Left ventricle myocardium superior (tissue), 1 donor: ENCODE measurements around the gene CLMP. TPM values are rescaled to one million over a fixed set of nuclear protein-coding genes. Genes with fewer than 3 reads are reported as not detected.
"Not testable (repeated sequence)": the region's sequence is repeated elsewhere in the genome, so short reads cannot be mapped to it uniquely, and the experiment has no call there.

Source experiments
- ATAC-seq: fragments of 200-7000 bp; cut with Tn5 transposase; one replicate; pipeline ENCODE4 v1.9.1; 2020; ENCODE audit warnings: mild to moderate bottlenecking, moderate library complexity
- DNase-seq: peaks from one replicate; pipeline ENCODE4 v3.0.0-alpha.2; 2020
- intact Hi-C: fragments of 100-400 bp; cut with micrococcal nuclease; formaldehyde crosslinking; loops from one replicate; pipeline ENCODE4 v1.11.0; 2022
- total RNA-seq: library from RNA; stranded (reverse); fragmentation: NEBNext Ultra II Directional; extraction: Animal tissue kit (Norgen Biotek cat#: 25700); gene quantifications from one replicate; pipeline ENCODE4 v1.2.1, GENCODE V29; 2021
- donor health status: DM: no; HTN: yes; CAD: no; lungs with severe emphysema.

The CLMP gene
- total RNA-seq, 1 donor from 2014 or later = 4.9 TPM

GRCh38 chr11:123151366-123151765, 43.7 kb downstream of the CLMP start:
- ATAC-seq = no peak
- no peak for DNase-seq

GRCh38 chr11:123150882-123151281, 44.2 kb downstream of the CLMP start:
- DNase-seq (no peak), ATAC-seq (no peak)
- intact Hi-C loops = no loop called here

More at GRCh38 chr11:123151366-123151765, 43.7 kb downstream of the CLMP start:
- intact Hi-C loops = no loop called here

GRCh38 chr11:123148965-123149364, 46.1 kb downstream of the CLMP start:
- ATAC-seq (no peak), DNase-seq (no peak)
- intact Hi-C loops = no loop called here

GRCh38 chr11:123145661-123146060, 49.4 kb downstream of the CLMP start:
- intact Hi-C loops = no loop called here
- ATAC-seq (peak; percentile 36), DNase-seq (no peak)

GRCh38 chr11:123145220-123145619, 49.8 kb downstream of the CLMP start:
- peak; percentile 78 for ATAC-seq
- no peak for DNase-seq
- intact Hi-C loops = no loop called here

GRCh38 chr11:123144707-123145106, 50.3 kb downstream of the CLMP start:
- DNase-seq (no peak), ATAC-seq (no peak)
- intact Hi-C loops = no loop called here

GRCh38 chr11:123143921-123144320, 51.1 kb downstream of the CLMP start:
- intact Hi-C loops = no loop called here
- ATAC-seq (no peak), DNase-seq (no peak)

GRCh38 chr11:123143476-123143875, 51.6 kb downstream of the CLMP start:
- ATAC-seq (no peak), DNase-seq (no peak)
- intact Hi-C loops = no loop called here

GRCh38 chr11:123139206-123139605, 55.8 kb downstream of the CLMP start:
- intact Hi-C loops = no loop called here
- ATAC-seq (no peak), DNase-seq (no peak)

- ATAC-seq (peak; percentile 96), DNase-seq (peak; percentile 91)
- intact Hi-C loops = no loop called here
Measured at GRCh38 chr11:123137431-123138224, 57.4 kb downstream of the CLMP start.

- intact Hi-C loops = no loop called here
- DNase-seq (no peak), ATAC-seq (peak; percentile 51)
Measured at GRCh38 chr11:123135863-123136446, 59.1 kb downstream of the CLMP start.

GRCh38 chr11:123132881-123133280, 62.2 kb downstream of the CLMP start:
- no peak for DNase-seq
- intact Hi-C loops = no loop called here
- no peak for ATAC-seq

GRCh38 chr11:123132034-123132766, 62.8 kb downstream of the CLMP start:
- ATAC-seq, DNase-seq, intact Hi-C loops: not testable (repeated sequence)

- DNase-seq (no peak), ATAC-seq (no peak)
- intact Hi-C loops = no loop called here
Measured at GRCh38 chr11:123129920-123130319, 65.1 kb downstream of the CLMP start.

- intact Hi-C loops = no loop called here
- DNase-seq (no peak), ATAC-seq (no peak)
Measured at GRCh38 chr11:123125169-123125568, 69.9 kb downstream of the CLMP start.

- peak; percentile 16 for ATAC-seq
- DNase-seq = no peak
- intact Hi-C loops = no loop called here
Measured at GRCh38 chr11:123122852-123123251, 72.2 kb downstream of the CLMP start.

- peak; percentile 37 for DNase-seq
- peak; percentile 97 for ATAC-seq
- intact Hi-C loops = no loop called here
Measured at GRCh38 chr11:123122341-123122740, 72.7 kb downstream of the CLMP start.

GRCh38 chr11:123116486-123116885, 78.6 kb downstream of the CLMP start:
- DNase-seq = no peak
- intact Hi-C loops = no loop called here
- ATAC-seq = no peak

GRCh38 chr11:123111465-123111864, 83.6 kb downstream of the CLMP start:
- peak; percentile 80 for ATAC-seq

GRCh38 chr11:123110397-123110796, 84.7 kb downstream of the CLMP start:
- intact Hi-C loops = loop anchor here (5.0 kb wide), 2 partner anchors 122 to 137 kb away; no protein-coding TSS in a partner anchor
- ATAC-seq = no peak
- DNase-seq = no peak

More at GRCh38 chr11:123111465-123111864, 83.6 kb downstream of the CLMP start:
- intact Hi-C loops = loop anchor here (5.0 kb wide), 2 partner anchors 121 to 136 kb away; no protein-coding TSS in a partner anchor
- DNase-seq = no peak
